C4-2B (cell line): ENCODE measurements around the gene TMEM135.

Experiments used
- CTCF ChIP-seq: fragments of 450-650 bp; conservative IDR thresholded peaks from 2 replicates; pipeline ENCODE4 v1.5.1; 2017; ENCODE audit warnings: mild to moderate bottlenecking
- ZFX ChIP-seq: fragments of 450-650 bp; IDR thresholded peaks from 2 replicates; pipeline ENCODE4 v1.6.1; 2017

- TF ChIP-seq CTCF (no peak), ZFX (no peak)
These were observed 246.6 kb downstream of the TMEM135 start for GRCh38 chr11:87284306-87284705.
